Fibroblast of lung (primary cell): Measurements from ENCODE around the gene NEUROD1. TPM values are rescaled to one million over a fixed set of nuclear protein-coding genes. Genes with fewer than 3 reads are reported as not detected.

Source experiments
- DNase-seq, 2 donors: peaks; one replicate each; pipeline versions ENCODE4 v3.0.0 to v3.0.0-alpha.2; 2010; ENCODE audit warnings: low read depth in 2 of 2
- H2AFZ ChIP-seq: 2 replicates; pipeline ENCODE4 v1.5.1; 2012; ENCODE audit warnings: low read length, control low read depth, inconsistent platforms
- H3K27ac ChIP-seq: 2 replicates; pipeline ENCODE4 v1.5.1; 2011; ENCODE audit warnings: low read length, control low read depth; ENCODE audit not compliant: insufficient read depth
- H3K27me3 ChIP-seq: 2 replicates; pipeline ENCODE4 v1.5.1; 2011; ENCODE audit warnings: mild to moderate bottlenecking, low read length; ENCODE audit not compliant: control insufficient read depth, insufficient read depth
- H3K36me3 ChIP-seq: 2 replicates; pipeline ENCODE4 v1.5.1; 2011; ENCODE audit warnings: low read length; ENCODE audit not compliant: control insufficient read depth, insufficient read depth
- H3K4me1 ChIP-seq: 2 replicates; pipeline ENCODE4 v1.5.1; 2011; ENCODE audit warnings: low read length; ENCODE audit not compliant: control insufficient read depth, insufficient read depth; ENCODE audit errors: extremely low read depth
- H3K4me2 ChIP-seq: 2 replicates; pipeline ENCODE4 v1.5.1; 2011; ENCODE audit warnings: low read length, control low read depth; ENCODE audit not compliant: insufficient read depth; ENCODE audit errors: extremely low read depth
- H3K4me3 ChIP-seq, 4 experiments: fragments of 200-600 bp in 1 of 4; sonication (generic) in 1 of 4; replicated peaks in 1 of 4; 2 replicates each; pipeline ENCODE4 v1.5.1; 2011 to 2016; ENCODE audit warnings: low read length in 4 of 4, low read depth in 3 of 4, mild to moderate bottlenecking in 3 of 4, control low read depth in 2 of 4, inconsistent platforms in 1 of 4, mixed read lengths in 1 of 4; ENCODE audit not compliant: insufficient read depth in 1 of 4; ENCODE audit errors: control extremely low read depth in 1 of 4
- H3K79me2 ChIP-seq: 2 replicates; pipeline ENCODE4 v1.5.1; 2012; ENCODE audit warnings: mild to moderate bottlenecking, low read length, inconsistent platforms; ENCODE audit not compliant: control insufficient read depth, insufficient read depth
- H3K9ac ChIP-seq: 2 replicates; pipeline ENCODE4 v1.5.1; 2011; ENCODE audit warnings: mild to moderate bottlenecking, low read length, control low read depth; ENCODE audit not compliant: insufficient read depth
- H3K9me3 ChIP-seq: 2 replicates; pipeline ENCODE4 v1.5.1; 2012; ENCODE audit warnings: low read depth, low read length; ENCODE audit not compliant: control insufficient read depth, insufficient read depth
- H4K20me1 ChIP-seq: 2 replicates; pipeline ENCODE4 v1.5.1; 2011; ENCODE audit warnings: low read length; ENCODE audit not compliant: control insufficient read depth, insufficient read depth; ENCODE audit errors: extremely low read depth
- EZH2 ChIP-seq: IDR thresholded peaks from 2 replicates; pipeline ENCODE4 v1.5.1; 2012; ENCODE audit warnings: low read length, control low read depth, mild to moderate bottlenecking; ENCODE audit errors: missing control alignments
- polyA plus RNA-seq, 2 donors: library from polyadenylated mRNA; depleted of rRNA in 1 of 2; stranded (reverse) in 1 of 2; unstranded in 1 of 2; fragments of >200 nt; gene quantifications; 2 replicates each; pipeline ENCODE4 v1.2.1, GENCODE V29; 2011 to 2012; ENCODE audit warnings: missing spikeins in 1 of 2
- total RNA-seq: library from RNA; depleted of rRNA; stranded (reverse); fragments of >200 nt; gene quantifications from 2 replicates; pipeline ENCODE4 v1.2.1, GENCODE V29; 2014
- TF ChIP-seq, protein P1 (sequence below), 2 donors: IDR thresholded peaks in 1 of 2; conservative IDR thresholded peaks in 1 of 2; 1 replicate in 1 of 2; 2 replicates in 1 of 2; pipeline ENCODE4 v1.5.1; 2011 to 2012; ENCODE audit warnings: low read length in 2 of 2, control low read depth in 1 of 2, inconsistent platforms in 1 of 2, low read depth in 1 of 2, mild to moderate bottlenecking in 1 of 2

The NEUROD1 gene
- total and polyA plus RNA-seq, 2 donors (not counting 1 experiment from before 2014, with no cell fraction given), result not detected

DNA sequence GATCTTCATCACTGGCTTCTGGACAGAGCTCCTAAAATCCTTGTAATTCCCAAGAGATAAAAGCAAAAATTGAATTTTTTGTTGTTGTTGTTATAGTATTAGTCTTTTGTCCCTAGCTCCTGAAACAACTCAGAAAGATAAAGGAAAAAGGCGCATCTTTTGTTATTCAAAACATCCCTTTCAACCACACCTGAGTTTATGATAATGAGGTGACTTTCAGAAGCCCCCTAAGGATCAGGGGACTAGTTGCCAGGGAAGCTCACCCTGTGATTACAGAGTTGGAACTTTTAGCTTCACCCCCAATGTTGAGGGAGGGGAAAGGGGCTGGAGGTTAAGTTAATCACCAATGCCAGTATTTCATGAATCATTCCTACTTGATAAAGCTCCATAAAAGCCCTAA lies 13.1 kb downstream of the NEUROD1 start:
- no peaks in the 10 kb centered on the region for H4K20me1 ChIP-seq
- H3K4me1 ChIP-seq, result no peaks in the 10 kb centered on the region
- DNase-seq, result no peak
- H3K4me3 ChIP-seq, result no peak overlapping the region
- TF ChIP-seq, protein P1, sequence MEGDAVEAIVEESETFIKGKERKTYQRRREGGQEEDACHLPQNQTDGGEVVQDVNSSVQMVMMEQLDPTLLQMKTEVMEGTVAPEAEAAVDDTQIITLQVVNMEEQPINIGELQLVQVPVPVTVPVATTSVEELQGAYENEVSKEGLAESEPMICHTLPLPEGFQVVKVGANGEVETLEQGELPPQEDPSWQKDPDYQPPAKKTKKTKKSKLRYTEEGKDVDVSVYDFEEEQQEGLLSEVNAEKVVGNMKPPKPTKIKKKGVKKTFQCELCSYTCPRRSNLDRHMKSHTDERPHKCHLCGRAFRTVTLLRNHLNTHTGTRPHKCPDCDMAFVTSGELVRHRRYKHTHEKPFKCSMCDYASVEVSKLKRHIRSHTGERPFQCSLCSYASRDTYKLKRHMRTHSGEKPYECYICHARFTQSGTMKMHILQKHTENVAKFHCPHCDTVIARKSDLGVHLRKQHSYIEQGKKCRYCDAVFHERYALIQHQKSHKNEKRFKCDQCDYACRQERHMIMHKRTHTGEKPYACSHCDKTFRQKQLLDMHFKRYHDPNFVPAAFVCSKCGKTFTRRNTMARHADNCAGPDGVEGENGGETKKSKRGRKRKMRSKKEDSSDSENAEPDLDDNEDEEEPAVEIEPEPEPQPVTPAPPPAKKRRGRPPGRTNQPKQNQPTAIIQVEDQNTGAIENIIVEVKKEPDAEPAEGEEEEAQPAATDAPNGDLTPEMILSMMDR (conservative IDR thresholded peaks at IDR 0.05 in 1 of 2, IDR thresholded peaks at IDR 0.05 in 1 of 2; ENCODE audit: low read depth in 1 of 2, low read length in 2 of 2), result no peak
- H3K27ac ChIP-seq, result no peak overlapping the region
- H3K9ac ChIP-seq, result no peak overlapping the region
- H2AFZ ChIP-seq, result no peak overlapping the region
- H3K4me2 ChIP-seq, result no peak overlapping the region
- no peaks in the 10 kb centered on the region for H3K79me2 ChIP-seq
- peaks cover 7% of the 10 kb centered on the region for H3K27me3 ChIP-seq
- no peaks in the 10 kb centered on the region for H3K36me3 ChIP-seq
- H3K9me3 ChIP-seq, result no peaks in the 10 kb centered on the region

GRCh38 chr2:181662287-181662686 lies 18.0 kb downstream of the NEUROD1 start:
- no peak for DNase-seq
- H3K4me2 ChIP-seq, result no peak overlapping the region
- no peak overlapping the region for H3K27ac ChIP-seq
- no peaks in the 10 kb centered on the region for H3K9me3 ChIP-seq
- no peaks in the 10 kb centered on the region for H3K79me2 ChIP-seq
- no peak overlapping the region for H2AFZ ChIP-seq
- TF ChIP-seq EZH2, result no peak
- TF ChIP-seq, protein P1 (conservative IDR thresholded peaks at IDR 0.05 in 1 of 2, IDR thresholded peaks at IDR 0.05 in 1 of 2; ENCODE audit: low read depth in 1 of 2, low read length in 2 of 2), result no peak
- H3K4me1 ChIP-seq, result no peaks in the 10 kb centered on the region
- H3K9ac ChIP-seq, result no peak overlapping the region
- H3K27me3 ChIP-seq, result peaks cover 10% of the 10 kb centered on the region
- H3K4me3 ChIP-seq, result no peak overlapping the region
- H4K20me1 ChIP-seq, result no peaks in the 10 kb centered on the region
- no peaks in the 10 kb centered on the region for H3K36me3 ChIP-seq

DNA sequence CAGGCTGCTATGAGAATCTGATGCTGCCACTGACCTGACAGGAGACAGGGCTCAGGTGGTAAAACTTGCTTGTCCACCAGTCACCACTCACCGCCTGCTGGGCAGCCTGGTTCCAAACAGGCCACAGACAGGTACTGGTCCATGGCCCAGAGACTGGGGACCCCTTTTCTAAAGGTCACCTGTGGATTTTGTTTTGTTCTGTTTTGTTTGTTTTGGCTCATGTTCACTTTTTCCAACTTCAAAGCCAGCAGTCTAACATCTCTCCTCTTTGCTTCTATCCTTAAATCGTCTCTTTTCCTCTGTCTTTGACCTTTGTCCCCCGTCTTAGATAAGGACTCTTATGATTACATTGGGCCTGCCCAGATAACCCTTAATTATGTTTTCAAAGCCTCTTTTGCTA lies 20.1 kb downstream of the NEUROD1 start:
- Histone ChIP-seq H3K4me1 (no peaks in the 10 kb centered on the region), H3K4me2 (no peak overlapping the region), H4K20me1 (no peaks in the 10 kb centered on the region), H3K27ac (no peak overlapping the region), H3K36me3 (no peaks in the 10 kb centered on the region), H2AFZ (no peak overlapping the region), H3K79me2 (no peaks in the 10 kb centered on the region), H3K27me3 (peaks cover 10% of the 10 kb centered on the region), H3K9ac (no peak overlapping the region), H3K4me3 (no peak overlapping the region), H3K9me3 (no peaks in the 10 kb centered on the region)
- no peak for DNase-seq
- no peak for TF ChIP-seq EZH2
- TF ChIP-seq, protein P1 (conservative IDR thresholded peaks at IDR 0.05 in 1 of 2, IDR thresholded peaks at IDR 0.05 in 1 of 2; ENCODE audit: low read depth in 1 of 2, low read length in 2 of 2), result no peak
